GM18511 (cell line): ENCODE data around the gene ANKEF1.
A peak's percentile ranks its signal among the peaks of the same experiment; 100 is the strongest.

Source experiments
- ATAC-seq: cut with Tn5 transposase; IDR thresholded peaks from one replicate; pipeline ENCODE4 v1.9.1; 2021; ENCODE audit warnings: mild to moderate bottlenecking, moderate library complexity; ENCODE audit not compliant: unreplicated experiment

Gene ANKEF1

DNA sequence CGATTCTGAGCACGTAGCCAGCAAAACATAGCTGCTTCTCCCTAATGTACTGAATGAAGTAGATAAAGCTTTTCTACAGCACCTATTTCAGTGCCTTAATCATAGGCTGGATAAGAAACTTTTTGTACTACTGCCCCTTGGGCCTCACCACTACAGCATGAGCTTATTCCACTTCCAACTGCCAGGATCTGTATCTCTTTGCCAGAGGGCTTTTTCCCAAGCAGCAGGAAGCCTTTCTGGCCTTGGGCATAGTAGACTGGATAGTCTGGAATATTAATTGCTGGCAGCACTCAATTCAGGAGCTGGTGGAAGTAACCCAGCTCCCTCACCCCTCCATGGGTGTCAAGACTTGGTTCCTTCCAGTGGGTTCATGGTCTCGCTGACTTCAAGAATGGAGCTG lies 43.6 kb downstream of the ANKEF1 start:
- no peak for ATAC-seq

GRCh38 chr20:10079964-10080363 lies 45.2 kb downstream of the ANKEF1 start:
- ATAC-seq = no peak

GRCh38 chr20:10080574-10080973 lies 45.8 kb downstream of the ANKEF1 start:
- no peak for ATAC-seq

DNA sequence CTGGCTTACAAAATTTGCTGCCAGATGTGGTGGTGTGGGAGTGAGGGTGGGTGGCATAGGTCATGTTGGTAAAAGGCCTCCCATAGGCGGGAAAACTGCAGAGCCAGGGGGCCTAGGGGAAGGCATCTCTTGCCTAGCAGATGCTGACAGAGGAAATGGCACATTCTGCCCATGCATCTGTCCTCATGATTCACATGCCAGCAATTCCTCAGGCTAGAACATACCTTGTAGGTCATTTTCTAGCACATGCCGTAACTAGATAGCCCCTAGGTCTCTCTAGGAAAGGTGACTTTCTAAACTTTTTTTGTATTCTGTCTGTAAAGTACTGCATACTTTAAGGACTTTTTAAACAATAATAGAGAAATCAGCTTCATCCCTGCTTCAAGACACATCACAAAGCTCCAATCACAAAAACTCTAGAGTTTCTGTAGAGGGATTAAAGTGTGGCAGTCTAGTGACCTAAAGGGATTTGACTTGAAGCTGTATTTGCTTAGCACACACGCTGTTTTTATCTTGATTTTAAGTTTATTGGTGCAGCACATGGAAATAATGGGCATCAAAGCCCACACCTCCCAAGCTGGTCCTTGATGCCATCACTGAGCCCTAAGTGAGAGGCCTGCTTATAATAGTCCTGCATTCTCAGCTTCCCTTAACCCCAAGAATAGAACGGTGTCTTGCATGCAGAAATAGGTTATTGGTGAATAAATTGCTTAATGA lies 55.2 kb downstream of the ANKEF1 start:
- peak; percentile 18 for ATAC-seq

- ATAC-seq = peak; percentile 86
Observed at GRCh38 chr20:10090588-10091166, 55.9 kb downstream of the ANKEF1 start.

DNA sequence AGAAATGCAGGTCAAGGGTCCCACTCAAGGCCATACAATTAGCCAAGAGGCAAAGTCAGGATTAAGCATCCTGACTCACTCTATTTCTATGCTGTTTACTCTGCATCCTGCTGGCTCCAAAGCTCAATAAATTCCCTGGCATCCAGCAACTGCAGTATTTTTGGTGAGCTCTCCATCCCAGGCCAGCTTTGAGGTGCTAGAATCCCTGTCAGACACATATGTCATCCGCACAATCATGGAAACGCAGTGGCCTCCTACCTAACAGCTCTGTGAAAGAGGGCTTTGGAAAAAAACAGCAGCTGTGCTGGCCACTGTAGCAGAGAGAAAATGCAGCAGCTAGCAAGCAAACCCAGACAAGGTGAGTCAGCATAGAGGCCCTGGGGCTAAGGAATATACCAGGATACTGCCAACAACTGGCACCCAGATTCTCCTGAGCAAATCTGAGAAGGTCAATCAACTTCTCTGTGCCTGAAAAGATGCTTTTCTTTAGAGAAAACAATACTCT lies 58.4 kb downstream of the ANKEF1 start:
- no peak for ATAC-seq

DNA sequence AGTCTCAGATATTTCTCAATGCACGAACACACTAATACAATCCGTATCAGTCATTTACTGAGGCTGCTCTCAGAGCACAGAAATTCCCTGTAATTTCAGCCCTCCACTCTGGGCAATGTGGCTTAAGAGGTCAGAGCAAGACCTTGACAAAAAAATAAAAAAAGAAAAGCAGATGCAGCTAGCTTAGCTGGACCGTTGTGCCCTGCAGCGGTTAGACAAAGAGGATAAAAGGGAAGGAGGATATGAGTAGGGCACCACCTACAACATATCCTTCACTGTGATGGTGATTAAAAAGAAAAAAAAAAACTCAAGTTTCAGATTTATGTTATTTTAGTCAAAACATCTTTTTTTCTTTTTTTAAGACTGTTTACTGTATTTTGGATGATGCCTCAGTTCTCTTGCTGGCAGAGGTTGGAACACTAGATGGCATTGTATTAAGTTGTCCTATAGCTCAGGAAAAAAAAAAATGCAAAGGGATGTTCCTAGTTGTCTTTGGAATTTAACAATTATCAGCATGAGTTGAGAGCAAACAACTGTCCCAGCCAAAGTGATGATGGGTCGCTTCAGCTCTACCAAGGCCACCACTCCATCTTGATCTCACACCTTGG lies 59.9 kb downstream of the ANKEF1 start:
- no peak for ATAC-seq

- ATAC-seq = no peak
Observed at GRCh38 chr20:10096790-10097189, 62.0 kb downstream of the ANKEF1 start.

DNA sequence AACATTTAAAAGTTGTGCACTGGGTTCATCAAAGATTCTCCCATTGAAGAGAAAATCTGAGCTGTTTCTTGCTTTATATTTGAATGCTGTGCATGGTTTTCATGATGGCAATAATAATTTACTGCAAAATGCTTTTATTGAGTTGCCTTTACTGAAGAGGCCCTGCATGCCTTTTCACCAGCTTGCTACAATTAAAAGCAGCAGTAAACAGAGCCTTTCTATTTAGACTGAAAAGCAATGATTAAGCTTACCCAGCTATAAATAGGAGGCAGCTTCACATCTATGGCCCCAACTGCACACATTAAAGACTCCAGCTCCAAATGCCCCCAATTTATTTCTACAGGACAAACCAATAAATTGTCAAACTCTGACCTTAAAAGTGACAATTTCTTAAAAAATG lies 70.3 kb downstream of the ANKEF1 start:
- no peak for ATAC-seq
